K562 (cell line): ENCODE data around the gene VEGFA. TPM values are rescaled to one million over a fixed set of nuclear protein-coding genes. Genes with fewer than 3 reads are reported as not detected.

ENCODE experiments used
- CTBP1 ChIP-seq: fragments of 450-650 bp; IDR thresholded peaks from 2 replicates; pipeline ENCODE4 v1.6.1; 2016; ENCODE audit warnings: borderline replicate concordance
- DNMT1 ChIP-seq: fragments of 450-650 bp; IDR thresholded peaks from 2 replicates; pipeline ENCODE4 v1.6.1; 2016; ENCODE audit warnings: antibody characterized with exemption, mild to moderate bottlenecking
- HES1 ChIP-seq: fragments of 450-650 bp; IDR thresholded peaks from 2 replicates; pipeline ENCODE4 v1.6.1; 2016; ENCODE audit warnings: low read depth, mild to moderate bottlenecking, moderate library complexity
- KLF1 ChIP-seq: fragments of 450-650 bp; IDR thresholded peaks from 2 replicates; pipeline ENCODE4 v1.6.1; 2016; ENCODE audit warnings: missing genetic modification characterization, missing compliant biosample characterization
- MLLT1 ChIP-seq, 2 experiments: fragments of 450-650 bp; IDR thresholded peaks; 2 replicates each; pipeline ENCODE4 v1.6.1; 2016
- PRMT5 ChIP-seq: sonication (generic); formaldehyde crosslinking; IDR thresholded peaks from 2 replicates; pipeline ENCODE4 v1.5.0; 2020; ENCODE audit warnings: missing genetic modification reagents
- ZNF175 ChIP-seq: fragments of 200-800 bp; sonication (Bioruptor generic); IDR thresholded peaks from 2 replicates; pipeline ENCODE4 v1.6.1; 2016; ENCODE audit warnings: low read depth, mild to moderate bottlenecking, missing genetic modification characterization, missing compliant biosample characterization
- ZNF398 ChIP-seq: fragments of 250-450 bp; sonication (Bioruptor Pico); IDR thresholded peaks from 2 replicates; pipeline ENCODE4 v1.8.0; 2021; ENCODE audit warnings: moderate library complexity, mild to moderate bottlenecking, inconsistent platforms
- ZNF57 ChIP-seq: fragments of 450-650 bp; formaldehyde crosslinking; IDR thresholded peaks from 2 replicates; pipeline ENCODE4 v1.4.0; 2020; ENCODE audit warnings: mild to moderate bottlenecking, moderate library complexity
- ZNF584 ChIP-seq: fragments of 200-800 bp; sonication (Bioruptor generic); IDR thresholded peaks from 2 replicates; pipeline ENCODE4 v1.6.1; 2016; ENCODE audit warnings: low read depth, mild to moderate bottlenecking, missing genetic modification characterization, missing compliant biosample characterization
- polyA plus RNA-seq, 8 experiments: library from polyadenylated mRNA; depleted of rRNA in 4 of 8; stranded (reverse) in 5 of 8; unstranded in 3 of 8; fragments of >200 nt; fragmentation: Nextera tagmentation in 2 of 8; fragmentation: Illumina TruSeq in 1 of 8; extraction: Ambion mirVana in 2 of 8; extraction: Trizol in 1 of 8; gene quantifications; 2 replicates each; pipeline versions ENCODE4 v1.2.1 to v1.2.3, GENCODE V29; 2011 to 2014; ENCODE audit warnings: inconsistent platforms in 1 of 8, missing spikeins in 1 of 8
- total RNA-seq, 7 experiments: library from RNA; depleted of rRNA in 6 of 7; stranded (reverse); fragments of >200 nt in 6 of 7; fragmentation: Illumina TruSeq in 2 of 7; extraction: Trizol in 2 of 7; gene quantifications; 2 replicates each; pipeline versions ENCODE4 v1.2.1 to v1.2.3, GENCODE V29; 2011 to 2021; ENCODE audit warnings: low replicate concordance in 1 of 7
- TF ChIP-seq, protein P1 (sequence below), 2 experiments: fragments of 200-800 bp in 1 of 2; sonication (Bioruptor generic) in 1 of 2; sonication (generic) in 1 of 2; formaldehyde crosslinking in 1 of 2; IDR thresholded peaks in 1 of 2; conservative IDR thresholded peaks in 1 of 2; 2 replicates each; pipeline versions ENCODE4 v1.5.0 to v1.6.1; 2016 to 2020; ENCODE audit warnings: missing compliant biosample characterization in 1 of 2, missing genetic modification characterization in 1 of 2, missing genetic modification reagents in 1 of 2
- TF ChIP-seq, protein P2 (sequence below), 2 experiments: fragments of 450-650 bp; formaldehyde crosslinking in 1 of 2; IDR thresholded peaks; 2 replicates each; pipeline versions ENCODE4 v1.4.0 to v1.6.1; 2014 to 2020; ENCODE audit warnings: mild to moderate bottlenecking in 2 of 2, borderline replicate concordance in 1 of 2, low read depth in 1 of 2

VEGFA gene
- total and polyA plus RNA-seq, 9 of the 15 experiments (the other 6 are each of a cell fraction or from before 2014, with no cell fraction given), result 14.0 to 271 (median 124) TPM

GRCh38 chr6:43770372-43771209 lies 580 bp downstream of the VEGFA start (continued):
- TF ChIP-seq KLF1 (tag), result no peak
- TF ChIP-seq CTBP1, result no peak
- TF ChIP-seq, protein P1, sequence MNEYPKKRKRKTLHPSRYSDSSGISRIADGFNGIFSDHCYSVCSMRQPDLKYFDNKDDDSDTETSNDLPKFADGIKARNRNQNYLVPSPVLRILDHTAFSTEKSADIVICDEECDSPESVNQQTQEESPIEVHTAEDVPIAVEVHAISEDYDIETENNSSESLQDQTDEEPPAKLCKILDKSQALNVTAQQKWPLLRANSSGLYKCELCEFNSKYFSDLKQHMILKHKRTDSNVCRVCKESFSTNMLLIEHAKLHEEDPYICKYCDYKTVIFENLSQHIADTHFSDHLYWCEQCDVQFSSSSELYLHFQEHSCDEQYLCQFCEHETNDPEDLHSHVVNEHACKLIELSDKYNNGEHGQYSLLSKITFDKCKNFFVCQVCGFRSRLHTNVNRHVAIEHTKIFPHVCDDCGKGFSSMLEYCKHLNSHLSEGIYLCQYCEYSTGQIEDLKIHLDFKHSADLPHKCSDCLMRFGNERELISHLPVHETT (CRISPR knock-in tag; conservative IDR thresholded peaks at IDR 0.05 in 1 of 2, IDR thresholded peaks at IDR 0.05 in 1 of 2), result no peak
- peak; percentile 87; the same call in 1 of the 2 replicates for TF ChIP-seq DNMT1
- peak; percentile 95 to 97 for TF ChIP-seq MLLT1 (IDR thresholded peaks at IDR 0.05)
- TF ChIP-seq ZNF584 (CRISPR knock-in tag), result no peak
- TF ChIP-seq PRMT5 (CRISPR knock-in tag), result 0 out of 2 replicates have a peak, but pooled peaks have one; percentile 58
- TF ChIP-seq, protein P2, sequence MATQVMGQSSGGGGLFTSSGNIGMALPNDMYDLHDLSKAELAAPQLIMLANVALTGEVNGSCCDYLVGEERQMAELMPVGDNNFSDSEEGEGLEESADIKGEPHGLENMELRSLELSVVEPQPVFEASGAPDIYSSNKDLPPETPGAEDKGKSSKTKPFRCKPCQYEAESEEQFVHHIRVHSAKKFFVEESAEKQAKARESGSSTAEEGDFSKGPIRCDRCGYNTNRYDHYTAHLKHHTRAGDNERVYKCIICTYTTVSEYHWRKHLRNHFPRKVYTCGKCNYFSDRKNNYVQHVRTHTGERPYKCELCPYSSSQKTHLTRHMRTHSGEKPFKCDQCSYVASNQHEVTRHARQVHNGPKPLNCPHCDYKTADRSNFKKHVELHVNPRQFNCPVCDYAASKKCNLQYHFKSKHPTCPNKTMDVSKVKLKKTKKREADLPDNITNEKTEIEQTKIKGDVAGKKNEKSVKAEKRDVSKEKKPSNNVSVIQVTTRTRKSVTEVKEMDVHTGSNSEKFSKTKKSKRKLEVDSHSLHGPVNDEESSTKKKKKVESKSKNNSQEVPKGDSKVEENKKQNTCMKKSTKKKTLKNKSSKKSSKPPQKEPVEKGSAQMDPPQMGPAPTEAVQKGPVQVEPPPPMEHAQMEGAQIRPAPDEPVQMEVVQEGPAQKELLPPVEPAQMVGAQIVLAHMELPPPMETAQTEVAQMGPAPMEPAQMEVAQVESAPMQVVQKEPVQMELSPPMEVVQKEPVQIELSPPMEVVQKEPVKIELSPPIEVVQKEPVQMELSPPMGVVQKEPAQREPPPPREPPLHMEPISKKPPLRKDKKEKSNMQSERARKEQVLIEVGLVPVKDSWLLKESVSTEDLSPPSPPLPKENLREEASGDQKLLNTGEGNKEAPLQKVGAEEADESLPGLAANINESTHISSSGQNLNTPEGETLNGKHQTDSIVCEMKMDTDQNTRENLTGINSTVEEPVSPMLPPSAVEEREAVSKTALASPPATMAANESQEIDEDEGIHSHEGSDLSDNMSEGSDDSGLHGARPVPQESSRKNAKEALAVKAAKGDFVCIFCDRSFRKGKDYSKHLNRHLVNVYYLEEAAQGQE (IDR thresholded peaks at IDR 0.05; ENCODE audit: borderline replicate concordance), result no peak
- TF ChIP-seq, protein P2 (CRISPR knock-in tag; IDR thresholded peaks at IDR 0.05; ENCODE audit: low read depth), result no peak
- TF ChIP-seq ZNF57 (CRISPR knock-in tag), result no peak
- TF ChIP-seq HES1, result no peak
- TF ChIP-seq ZNF398 (CRISPR knock-in tag), result no peak
- no peak for TF ChIP-seq ZNF175 (CRISPR knock-in tag)
